ENCODE data around the gene HELZ2.
"Not testable (repeated sequence)": the region's sequence is repeated elsewhere in the genome, so short reads cannot be mapped to it uniquely, and the experiment has no call there.

The HELZ2 gene

GRCh38 chr20:63564036-63564810 is 9.8 kb downstream of the HELZ2 start:
- no peak for DNase-seq

GRCh38 chr20:63563225-63563935 is 10.7 kb downstream of the HELZ2 start:
- no peak for DNase-seq

- no peak for DNase-seq
These were observed 11.4 kb downstream of the HELZ2 start for GRCh38 chr20:63562461-63563224.

GRCh38 chr20:63561624-63562396 is 12.2 kb downstream of the HELZ2 start:
- DNase-seq: no peak

GRCh38 chr20:63560856-63561609 is 13.0 kb downstream of the HELZ2 start:
- DNase-seq: no peak

GRCh38 chr20:63560333-63560805 is 13.7 kb downstream of the HELZ2 start:
- DNase-seq: no peak

GRCh38 chr20:63559485-63560332 is 14.3 kb downstream of the HELZ2 start:
- DNase-seq: not testable (repeated sequence)

DNA sequence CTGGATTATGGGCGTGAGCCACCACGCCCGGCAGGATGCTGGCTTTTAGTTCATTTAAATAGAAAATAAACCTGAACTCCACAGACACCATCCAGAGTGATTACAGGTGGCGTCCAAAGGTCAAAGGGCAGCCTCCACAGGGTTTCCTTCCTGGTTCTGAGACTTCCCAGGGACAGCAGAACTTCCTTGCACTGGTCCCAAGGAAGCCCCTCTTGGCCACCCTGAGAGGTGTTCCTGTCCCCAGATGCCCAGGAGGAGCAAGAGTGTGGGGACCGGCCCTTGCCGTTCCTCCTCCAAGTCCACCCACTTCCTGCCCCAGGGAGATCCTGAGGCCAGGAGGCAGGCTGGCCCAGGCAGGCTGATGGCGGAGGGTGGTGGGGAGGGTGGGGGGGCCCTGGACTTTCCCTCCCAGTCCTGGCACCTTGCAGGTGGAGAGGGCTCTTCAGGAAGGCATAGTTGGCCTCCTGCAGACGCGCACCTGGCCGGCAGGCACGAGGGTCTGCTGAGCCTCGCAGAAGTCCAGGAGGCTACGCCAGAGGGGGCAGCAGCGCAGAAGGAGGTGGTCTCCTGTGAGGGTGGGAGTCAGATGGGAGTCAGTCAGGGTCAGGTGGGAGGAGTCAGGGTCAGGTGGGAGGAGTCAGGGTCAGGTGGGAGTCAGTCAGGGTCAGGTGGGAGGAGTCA is 15.1 kb downstream of the HELZ2 start:
- no peak for DNase-seq

GRCh38 chr20:63557481-63557891 is 16.6 kb downstream of the HELZ2 start:
- no peak for DNase-seq

GRCh38 chr20:63556873-63557478 is 17.1 kb downstream of the HELZ2 start:
- no peak for DNase-seq

DNA sequence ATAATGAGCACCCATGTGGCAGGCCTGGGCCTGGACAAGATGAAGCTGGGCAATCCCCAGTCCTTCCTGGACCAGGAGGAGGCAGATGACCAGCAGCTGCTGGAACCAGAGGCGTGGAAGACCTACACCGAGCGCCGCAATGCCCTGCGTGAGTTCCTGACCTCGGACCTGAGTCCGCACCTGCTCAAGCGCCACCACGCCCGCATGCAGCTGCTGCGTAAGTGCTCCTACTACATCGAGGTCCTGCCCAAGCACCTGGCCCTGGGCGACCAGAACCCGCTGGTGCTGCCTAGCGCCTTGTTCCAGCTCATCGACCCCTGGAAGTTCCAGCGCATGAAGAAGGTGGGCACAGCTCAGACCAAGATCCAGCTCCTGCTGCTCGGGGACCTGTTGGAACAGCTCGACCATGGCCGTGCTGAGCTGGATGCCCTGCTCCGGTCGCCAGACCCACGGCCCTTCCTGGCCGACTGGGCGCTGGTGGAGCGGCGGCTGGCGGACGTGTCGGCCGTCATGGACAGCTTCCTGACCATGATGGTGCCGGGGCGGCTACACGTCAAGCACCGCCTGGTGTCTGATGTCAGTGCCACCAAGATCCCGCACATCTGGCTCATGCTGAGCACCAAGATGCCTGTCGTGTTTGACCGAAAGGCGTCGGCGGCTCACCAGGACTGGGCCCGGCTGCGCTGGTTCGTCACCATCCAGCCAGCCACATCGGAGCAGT is 18.2 kb downstream of the HELZ2 start:
- no peak for DNase-seq

GRCh38 chr20:63554361-63555278 is 19.4 kb downstream of the HELZ2 start:
- no peak for DNase-seq

DNA sequence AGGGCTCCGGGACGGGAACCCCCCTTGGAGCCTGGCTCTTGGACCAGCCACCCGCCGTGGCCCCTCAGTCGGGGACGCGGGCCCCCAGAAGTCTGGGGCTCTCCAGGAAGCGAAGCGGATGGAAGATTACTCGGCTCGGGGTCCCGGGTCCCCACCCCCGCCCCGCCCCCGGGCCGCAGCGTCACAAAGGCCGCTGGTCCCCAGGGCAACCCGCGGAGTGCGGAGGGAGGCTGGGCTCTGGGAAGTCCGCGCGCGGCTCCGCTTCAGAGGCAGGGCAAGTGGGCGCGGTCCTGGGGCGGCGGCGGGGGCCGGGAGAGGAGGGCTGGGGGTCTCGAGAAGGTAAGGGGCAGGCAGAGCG is 20.1 kb downstream of the HELZ2 start, which contains the start of gene FNDC11:
Gene FNDC11 (plus strand): TSS at position 227 of the 358 bp plus-strand sequence. CDS start 1,505 bp downstream, outside the sequence.
- DNase-seq: peak in 1 of 4 experiments; percentile 32

DNA sequence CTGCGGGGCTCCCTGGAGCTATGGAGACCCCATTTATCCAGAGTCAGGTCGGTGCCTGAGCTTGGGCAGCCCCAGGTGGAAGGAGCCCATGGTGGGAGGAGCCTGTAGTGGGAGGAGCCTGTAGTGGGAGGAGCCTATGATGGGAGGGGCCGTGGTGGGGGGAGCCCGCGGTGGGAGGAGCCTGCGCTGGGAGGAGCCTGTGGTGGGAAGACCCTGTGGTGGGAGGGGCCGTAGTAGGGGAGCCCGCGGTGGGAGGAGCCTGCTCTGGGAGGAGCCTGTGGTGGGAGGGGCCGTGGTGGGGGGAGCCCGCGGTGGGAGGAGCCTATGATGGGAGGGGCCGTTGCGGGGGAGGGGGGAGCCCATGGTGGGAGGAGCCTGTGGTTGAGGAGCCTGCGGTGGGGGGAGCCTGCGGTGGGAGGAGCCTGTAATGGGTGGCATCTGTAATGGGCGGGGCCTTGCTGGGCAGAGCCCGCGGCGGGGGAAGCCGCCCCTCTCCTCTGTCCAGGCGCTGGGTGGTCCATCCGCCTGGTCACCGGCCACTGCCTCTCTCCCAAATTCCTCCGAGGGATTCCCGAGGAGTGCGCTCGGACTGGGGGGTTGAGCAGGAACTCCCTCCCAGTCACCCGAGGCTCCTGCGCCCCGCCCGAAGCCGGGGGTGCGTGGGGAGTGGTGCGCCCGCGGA is 20.6 kb downstream of the HELZ2 start:
- DNase-seq: peak; percentile 79 to 85 (median 82)

- peak in 1 of 4 experiments; percentile 51 for DNase-seq
These were observed 21.4 kb downstream of the HELZ2 start for GRCh38 chr20:63552481-63553249.

GRCh38 chr20:63551068-63551467 is 23.0 kb downstream of the HELZ2 start:
- DNase-seq: no peak
